ENCODE measurements around the gene GRK3.

DNA sequence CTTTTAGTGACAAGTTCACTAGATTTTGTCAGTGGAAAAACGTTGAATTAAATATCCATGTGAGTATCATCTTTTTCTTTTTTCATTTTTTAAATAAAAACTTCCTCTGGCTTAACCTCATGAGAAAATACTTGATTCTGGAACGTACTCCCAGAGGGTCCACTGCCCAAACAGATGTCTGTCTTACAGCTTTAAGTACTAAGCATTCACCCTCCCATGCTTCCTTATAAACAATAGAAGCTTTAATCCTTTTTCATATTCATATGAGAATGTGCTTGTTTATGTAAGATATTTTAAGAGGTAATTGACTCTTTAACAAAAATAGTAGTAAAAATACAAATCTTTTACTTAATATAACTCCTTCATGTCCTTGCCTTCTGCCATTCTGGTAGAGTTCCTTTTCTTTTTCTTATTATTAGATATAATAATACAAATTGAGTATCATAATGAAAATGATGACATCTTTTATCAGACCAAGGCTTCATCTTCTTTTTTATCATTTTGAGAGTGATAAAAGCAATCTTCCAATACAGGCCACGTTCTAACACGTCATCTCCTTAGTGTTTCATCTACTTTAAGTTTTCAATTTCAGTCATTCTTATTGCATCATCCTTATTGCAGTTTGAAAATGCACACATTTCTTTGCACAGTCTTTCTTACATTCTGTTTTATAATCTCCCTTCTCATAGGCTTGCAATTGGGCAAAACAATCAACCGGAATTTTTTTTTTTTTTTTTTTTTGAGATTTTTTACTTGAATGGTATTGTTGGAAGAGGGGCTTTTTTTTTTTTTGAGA is 108.0 kb downstream of the GRK3 start:
- TF ChIP-seq, protein P1, sequence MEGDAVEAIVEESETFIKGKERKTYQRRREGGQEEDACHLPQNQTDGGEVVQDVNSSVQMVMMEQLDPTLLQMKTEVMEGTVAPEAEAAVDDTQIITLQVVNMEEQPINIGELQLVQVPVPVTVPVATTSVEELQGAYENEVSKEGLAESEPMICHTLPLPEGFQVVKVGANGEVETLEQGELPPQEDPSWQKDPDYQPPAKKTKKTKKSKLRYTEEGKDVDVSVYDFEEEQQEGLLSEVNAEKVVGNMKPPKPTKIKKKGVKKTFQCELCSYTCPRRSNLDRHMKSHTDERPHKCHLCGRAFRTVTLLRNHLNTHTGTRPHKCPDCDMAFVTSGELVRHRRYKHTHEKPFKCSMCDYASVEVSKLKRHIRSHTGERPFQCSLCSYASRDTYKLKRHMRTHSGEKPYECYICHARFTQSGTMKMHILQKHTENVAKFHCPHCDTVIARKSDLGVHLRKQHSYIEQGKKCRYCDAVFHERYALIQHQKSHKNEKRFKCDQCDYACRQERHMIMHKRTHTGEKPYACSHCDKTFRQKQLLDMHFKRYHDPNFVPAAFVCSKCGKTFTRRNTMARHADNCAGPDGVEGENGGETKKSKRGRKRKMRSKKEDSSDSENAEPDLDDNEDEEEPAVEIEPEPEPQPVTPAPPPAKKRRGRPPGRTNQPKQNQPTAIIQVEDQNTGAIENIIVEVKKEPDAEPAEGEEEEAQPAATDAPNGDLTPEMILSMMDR (conservative IDR thresholded peaks at IDR 0.05; ENCODE audit: low read depth, low read length) = no peak
- peak; percentile 86 for TF ChIP-seq CEBPB (IDR thresholded peaks at IDR 0.05; ENCODE audit: low read depth, low read length)
- no peak for TF ChIP-seq BHLHE40 (IDR thresholded peaks at IDR 0.05; ENCODE audit: low read depth, low read length)
- TF ChIP-seq RAD21 (IDR thresholded peaks at IDR 0.05; ENCODE audit: low read length) = no peak
- no peak for TF ChIP-seq POLR2A (IDR thresholded peaks at IDR 0.05; ENCODE audit: low read depth, low read length)
- no peak for TF ChIP-seq MXI1 (IDR thresholded peaks at IDR 0.05; ENCODE audit: borderline replicate concordance, low read depth, low read length)
- TF ChIP-seq, protein P2, sequence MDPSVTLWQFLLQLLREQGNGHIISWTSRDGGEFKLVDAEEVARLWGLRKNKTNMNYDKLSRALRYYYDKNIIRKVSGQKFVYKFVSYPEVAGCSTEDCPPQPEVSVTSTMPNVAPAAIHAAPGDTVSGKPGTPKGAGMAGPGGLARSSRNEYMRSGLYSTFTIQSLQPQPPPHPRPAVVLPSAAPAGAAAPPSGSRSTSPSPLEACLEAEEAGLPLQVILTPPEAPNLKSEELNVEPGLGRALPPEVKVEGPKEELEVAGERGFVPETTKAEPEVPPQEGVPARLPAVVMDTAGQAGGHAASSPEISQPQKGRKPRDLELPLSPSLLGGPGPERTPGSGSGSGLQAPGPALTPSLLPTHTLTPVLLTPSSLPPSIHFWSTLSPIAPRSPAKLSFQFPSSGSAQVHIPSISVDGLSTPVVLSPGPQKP (IDR thresholded peaks at IDR 0.05; ENCODE audit: borderline replicate concordance, low read depth, low read length) = no peak
- no peak for TF ChIP-seq FOS (IDR thresholded peaks at IDR 0.05; ENCODE audit: low read depth, low read length)
- no peak for TF ChIP-seq RFX5 (IDR thresholded peaks at IDR 0.05; ENCODE audit: low read depth, low read length)
- TF ChIP-seq SMC3 (IDR thresholded peaks at IDR 0.05; ENCODE audit: low read depth, low read length) = no peak
- TF ChIP-seq, protein P3, sequence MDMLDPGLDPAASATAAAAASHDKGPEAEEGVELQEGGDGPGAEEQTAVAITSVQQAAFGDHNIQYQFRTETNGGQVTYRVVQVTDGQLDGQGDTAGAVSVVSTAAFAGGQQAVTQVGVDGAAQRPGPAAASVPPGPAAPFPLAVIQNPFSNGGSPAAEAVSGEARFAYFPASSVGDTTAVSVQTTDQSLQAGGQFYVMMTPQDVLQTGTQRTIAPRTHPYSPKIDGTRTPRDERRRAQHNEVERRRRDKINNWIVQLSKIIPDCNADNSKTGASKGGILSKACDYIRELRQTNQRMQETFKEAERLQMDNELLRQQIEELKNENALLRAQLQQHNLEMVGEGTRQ (IDR thresholded peaks at IDR 0.05; ENCODE audit: low read depth, low read length) = no peak
- TF ChIP-seq MAFK (IDR thresholded peaks at IDR 0.05; ENCODE audit: low read depth, low read length) = no peak
- TF ChIP-seq NFE2L2 (IDR thresholded peaks at IDR 0.05; ENCODE audit: low read depth, low read length) = no peak
- no peak for TF ChIP-seq MAZ (IDR thresholded peaks at IDR 0.05; ENCODE audit: borderline replicate concordance, low read depth, low read length)

Measured in IMR-90 (cell line).